GM23338 (cell line): Measurements from ENCODE around the gene SPIRE1. TPM values are rescaled to one million over a fixed set of nuclear protein-coding genes. Genes with fewer than 3 reads are reported as not detected.

ENCODE experiments used
- ATAC-seq: fragments of 200-7000 bp; cut with Tn5 transposase; 3 replicates; pipeline ENCODE4 v1.9.1; 2020
- DNase-seq: peaks from one replicate; pipeline ENCODE4 v3.0.0-alpha.2; 2015; ENCODE audit warnings: low spot score
- H2AFZ ChIP-seq: fragments of 200-600 bp; sonication (generic); 2 replicates; pipeline ENCODE4 v1.8.0; 2016; ENCODE audit warnings: antibody characterized with exemption, mild to moderate bottlenecking, moderate library complexity
- H3F3A ChIP-seq: fragments of 200-600 bp; sonication (generic); replicated peaks from 2 replicates; pipeline ENCODE4 v1.8.0; 2017; ENCODE audit warnings: antibody characterized with exemption, mixed run types, low read depth
- H3K27ac ChIP-seq: fragments of 200-600 bp; sonication (generic); 2 replicates; pipeline ENCODE4 v1.6.1; 2016; ENCODE audit warnings: low read depth
- H3K27me3 ChIP-seq: fragments of 200-600 bp; sonication (generic); 2 replicates; pipeline ENCODE4 v1.8.0; 2016; ENCODE audit warnings: mild to moderate bottlenecking, mixed run types, moderate library complexity; ENCODE audit not compliant: insufficient read depth
- H3K36me3 ChIP-seq: fragments of 200-600 bp; sonication (generic); 2 replicates; pipeline ENCODE4 v1.8.0; 2016; ENCODE audit warnings: mild to moderate bottlenecking; ENCODE audit not compliant: insufficient read depth
- H3K4me1 ChIP-seq: fragments of 200-600 bp; sonication (generic); 2 replicates; pipeline ENCODE4 v1.8.0; 2016; ENCODE audit warnings: mild to moderate bottlenecking, moderate library complexity; ENCODE audit not compliant: insufficient read depth
- H3K4me2 ChIP-seq: fragments of 200-600 bp; sonication (generic); 2 replicates; pipeline ENCODE4 v1.7.1; 2017; ENCODE audit warnings: mixed run types
- H3K4me3 ChIP-seq: fragments of 200-600 bp; sonication (generic); 2 replicates; pipeline ENCODE4 v1.6.1; 2016; ENCODE audit warnings: mixed run types
- H3K79me2 ChIP-seq: fragments of 200-600 bp; sonication (generic); replicated peaks from 2 replicates; pipeline ENCODE4 v1.8.0; 2017; ENCODE audit warnings: mild to moderate bottlenecking; ENCODE audit not compliant: insufficient read depth
- H3K9me2 ChIP-seq: fragments of 200-600 bp; sonication (generic); 2 replicates; pipeline ENCODE4 v1.8.0; 2017; ENCODE audit not compliant: insufficient read depth
- H4K20me1 ChIP-seq: fragments of 200-600 bp; sonication (generic); replicated peaks from 2 replicates; pipeline ENCODE4 v1.8.0; 2017; ENCODE audit warnings: mild to moderate bottlenecking; ENCODE audit not compliant: insufficient read depth
- H3K27ac Mint-ChIP-seq: 2 replicates; pipeline ENCODE4 v1.8.0; 2020; ENCODE audit warnings: inconsistent platforms, mild to moderate bottlenecking, moderate library complexity, mixed read lengths
- H3K27me3 Mint-ChIP-seq: 3 replicates; pipeline ENCODE4 v1.8.0; 2022; ENCODE audit warnings: low read depth, mild to moderate bottlenecking, moderate library complexity, mixed read lengths, inconsistent platforms; ENCODE audit not compliant: insufficient read depth, poor library complexity
- H3K36me3 Mint-ChIP-seq: 3 replicates; pipeline ENCODE4 v1.8.0; 2021; ENCODE audit warnings: low read depth, mild to moderate bottlenecking, inconsistent platforms, moderate library complexity, mixed read lengths
- H3K4me1 Mint-ChIP-seq: 3 replicates; pipeline ENCODE4 v1.8.0; 2020; ENCODE audit warnings: mild to moderate bottlenecking, inconsistent platforms, mixed read lengths
- H3K4me3 Mint-ChIP-seq: 3 replicates; pipeline ENCODE4 v1.8.0; 2021; ENCODE audit warnings: moderate library complexity, mild to moderate bottlenecking, inconsistent platforms, mixed read lengths
- H3K9me3 Mint-ChIP-seq: 3 replicates; pipeline ENCODE4 v1.8.0; 2020; ENCODE audit warnings: moderate library complexity, mild to moderate bottlenecking, inconsistent platforms, mixed read lengths
- CREB1 ChIP-seq: fragments of 250-450 bp; sonication (Bioruptor Pico); IDR thresholded peaks from 2 replicates; pipeline ENCODE4 v1.5.0; 2020; ENCODE audit warnings: low read depth, mild to moderate bottlenecking, moderate library complexity
- EZH2 ChIP-seq: fragments of 200-600 bp; sonication (generic); IDR thresholded peaks from one replicate; pipeline ENCODE4 v1.8.0; 2017; ENCODE audit warnings: antibody characterized with exemption, mild to moderate bottlenecking, low read depth; ENCODE audit not compliant: unreplicated experiment
- EZH2phosphoT487 ChIP-seq: fragments of 200-600 bp; sonication (generic); IDR thresholded peaks from one replicate; pipeline ENCODE4 v1.8.1; 2018; ENCODE audit warnings: antibody characterized with exemption; ENCODE audit not compliant: unreplicated experiment
- JUNB ChIP-seq: IDR thresholded peaks from one replicate; pipeline ENCODE4 v1.6.1; 2016; ENCODE audit warnings: antibody characterized with exemption; ENCODE audit not compliant: unreplicated experiment
- NANOG ChIP-seq: IDR thresholded peaks from 2 replicates; pipeline ENCODE4 v1.6.1; 2016; ENCODE audit warnings: antibody characterized with exemption, borderline replicate concordance
- POLR2AphosphoS5 ChIP-seq: IDR thresholded peaks from 2 replicates; pipeline ENCODE4 v1.6.1; 2016; ENCODE audit warnings: antibody characterized with exemption, low read depth
- STAT1 ChIP-seq: IDR thresholded peaks from one replicate; pipeline ENCODE4 v1.6.1; 2016; ENCODE audit warnings: antibody characterized with exemption; ENCODE audit not compliant: unreplicated experiment
- ZNF114 ChIP-seq: fragments of 250-450 bp; sonication (Bioruptor Pico); IDR thresholded peaks from 2 replicates; pipeline ENCODE4 v1.5.0; 2020; ENCODE audit warnings: mild to moderate bottlenecking, moderate library complexity
- ZNF331 ChIP-seq: fragments of 250-450 bp; sonication (Bioruptor Pico); IDR thresholded peaks from 2 replicates; pipeline ENCODE4 v1.5.0; 2020; ENCODE audit warnings: low read depth, mild to moderate bottlenecking, moderate library complexity
- polyA plus RNA-seq: library from polyadenylated mRNA; unstranded; fragments of >200 nt; fragmentation: Nextera tagmentation; extraction: Ambion mirVana; gene quantifications from 2 replicates; pipeline ENCODE4 v1.2.1, GENCODE V29; 2016
- total RNA-seq: library from RNA; depleted of rRNA; stranded (reverse); fragments of >200 nt; shearing (Covaris generic); gene quantifications from 2 replicates; pipeline ENCODE4 v1.2.3, GENCODE V29; 2014
- TF ChIP-seq, protein P1 (sequence below), 2 experiments: fragments of 200-600 bp in 1 of 2; sonication (generic) in 1 of 2; conservative IDR thresholded peaks; 2 replicates each; pipeline versions ENCODE4 v1.5.1 to v1.6.1; 2016 to 2017; ENCODE audit warnings: antibody characterized with exemption in 2 of 2, low read depth in 2 of 2, mild to moderate bottlenecking in 2 of 2, moderate library complexity in 1 of 2
- TF ChIP-seq, protein P2 (sequence below): fragments of 250-450 bp; sonication (Bioruptor Pico); IDR thresholded peaks from 2 replicates; pipeline ENCODE4 v1.5.0; 2020; ENCODE audit warnings: mild to moderate bottlenecking, moderate library complexity
- TF ChIP-seq, protein P3 (sequence below): IDR thresholded peaks from one replicate; pipeline ENCODE4 v1.6.1; 2018; ENCODE audit warnings: antibody characterized with exemption; ENCODE audit not compliant: unreplicated experiment
- TF ChIP-seq, protein P4 (sequence below): IDR thresholded peaks from 2 replicates; pipeline ENCODE4 v1.6.1; 2016; ENCODE audit warnings: antibody characterized with exemption

Gene SPIRE1
- total and polyA plus RNA-seq, 2 experiments from 2014 or later = 2.9 to 15.5 TPM

DNA sequence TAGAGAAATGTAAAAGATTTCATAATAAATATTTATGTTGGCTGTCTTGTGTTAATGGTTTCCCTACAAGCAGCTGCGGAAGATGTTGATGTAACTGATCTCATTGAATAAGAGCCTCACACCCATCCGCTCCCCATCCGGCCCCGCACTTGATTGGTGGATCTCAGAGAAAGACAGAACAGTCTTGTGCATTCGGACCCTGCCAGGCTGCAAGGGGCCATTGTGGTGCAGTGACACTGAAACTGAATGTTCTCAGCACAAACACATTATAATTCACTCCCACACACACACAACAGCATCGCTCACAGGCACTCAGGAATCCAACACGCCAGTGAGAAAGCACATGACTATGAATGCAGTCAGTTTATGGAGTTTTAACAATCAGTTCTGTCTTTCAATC lies 202.4 kb downstream of the SPIRE1 start:
- H3K4me3 ChIP-seq = no peak overlapping the region
- H3K36me3 ChIP-seq = no peaks in the 10 kb centered on the region
- no peak for TF ChIP-seq CREB1 (CRISPR knock-in tag)
- no peak for TF ChIP-seq ZNF331 (CRISPR knock-in tag)
- no peak for TF ChIP-seq ZNF114 (CRISPR knock-in tag)
- no peak for TF ChIP-seq JUNB
- TF ChIP-seq NANOG = no peak
- no peak for TF ChIP-seq STAT1
- TF ChIP-seq, protein P1, sequence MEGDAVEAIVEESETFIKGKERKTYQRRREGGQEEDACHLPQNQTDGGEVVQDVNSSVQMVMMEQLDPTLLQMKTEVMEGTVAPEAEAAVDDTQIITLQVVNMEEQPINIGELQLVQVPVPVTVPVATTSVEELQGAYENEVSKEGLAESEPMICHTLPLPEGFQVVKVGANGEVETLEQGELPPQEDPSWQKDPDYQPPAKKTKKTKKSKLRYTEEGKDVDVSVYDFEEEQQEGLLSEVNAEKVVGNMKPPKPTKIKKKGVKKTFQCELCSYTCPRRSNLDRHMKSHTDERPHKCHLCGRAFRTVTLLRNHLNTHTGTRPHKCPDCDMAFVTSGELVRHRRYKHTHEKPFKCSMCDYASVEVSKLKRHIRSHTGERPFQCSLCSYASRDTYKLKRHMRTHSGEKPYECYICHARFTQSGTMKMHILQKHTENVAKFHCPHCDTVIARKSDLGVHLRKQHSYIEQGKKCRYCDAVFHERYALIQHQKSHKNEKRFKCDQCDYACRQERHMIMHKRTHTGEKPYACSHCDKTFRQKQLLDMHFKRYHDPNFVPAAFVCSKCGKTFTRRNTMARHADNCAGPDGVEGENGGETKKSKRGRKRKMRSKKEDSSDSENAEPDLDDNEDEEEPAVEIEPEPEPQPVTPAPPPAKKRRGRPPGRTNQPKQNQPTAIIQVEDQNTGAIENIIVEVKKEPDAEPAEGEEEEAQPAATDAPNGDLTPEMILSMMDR (conservative IDR thresholded peaks at IDR 0.05; ENCODE audit: low read depth in 2 of 2) = no peak
- TF ChIP-seq EZH2phosphoT487 = no peak
- TF ChIP-seq POLR2AphosphoS5 = no peak
- TF ChIP-seq, protein P2, sequence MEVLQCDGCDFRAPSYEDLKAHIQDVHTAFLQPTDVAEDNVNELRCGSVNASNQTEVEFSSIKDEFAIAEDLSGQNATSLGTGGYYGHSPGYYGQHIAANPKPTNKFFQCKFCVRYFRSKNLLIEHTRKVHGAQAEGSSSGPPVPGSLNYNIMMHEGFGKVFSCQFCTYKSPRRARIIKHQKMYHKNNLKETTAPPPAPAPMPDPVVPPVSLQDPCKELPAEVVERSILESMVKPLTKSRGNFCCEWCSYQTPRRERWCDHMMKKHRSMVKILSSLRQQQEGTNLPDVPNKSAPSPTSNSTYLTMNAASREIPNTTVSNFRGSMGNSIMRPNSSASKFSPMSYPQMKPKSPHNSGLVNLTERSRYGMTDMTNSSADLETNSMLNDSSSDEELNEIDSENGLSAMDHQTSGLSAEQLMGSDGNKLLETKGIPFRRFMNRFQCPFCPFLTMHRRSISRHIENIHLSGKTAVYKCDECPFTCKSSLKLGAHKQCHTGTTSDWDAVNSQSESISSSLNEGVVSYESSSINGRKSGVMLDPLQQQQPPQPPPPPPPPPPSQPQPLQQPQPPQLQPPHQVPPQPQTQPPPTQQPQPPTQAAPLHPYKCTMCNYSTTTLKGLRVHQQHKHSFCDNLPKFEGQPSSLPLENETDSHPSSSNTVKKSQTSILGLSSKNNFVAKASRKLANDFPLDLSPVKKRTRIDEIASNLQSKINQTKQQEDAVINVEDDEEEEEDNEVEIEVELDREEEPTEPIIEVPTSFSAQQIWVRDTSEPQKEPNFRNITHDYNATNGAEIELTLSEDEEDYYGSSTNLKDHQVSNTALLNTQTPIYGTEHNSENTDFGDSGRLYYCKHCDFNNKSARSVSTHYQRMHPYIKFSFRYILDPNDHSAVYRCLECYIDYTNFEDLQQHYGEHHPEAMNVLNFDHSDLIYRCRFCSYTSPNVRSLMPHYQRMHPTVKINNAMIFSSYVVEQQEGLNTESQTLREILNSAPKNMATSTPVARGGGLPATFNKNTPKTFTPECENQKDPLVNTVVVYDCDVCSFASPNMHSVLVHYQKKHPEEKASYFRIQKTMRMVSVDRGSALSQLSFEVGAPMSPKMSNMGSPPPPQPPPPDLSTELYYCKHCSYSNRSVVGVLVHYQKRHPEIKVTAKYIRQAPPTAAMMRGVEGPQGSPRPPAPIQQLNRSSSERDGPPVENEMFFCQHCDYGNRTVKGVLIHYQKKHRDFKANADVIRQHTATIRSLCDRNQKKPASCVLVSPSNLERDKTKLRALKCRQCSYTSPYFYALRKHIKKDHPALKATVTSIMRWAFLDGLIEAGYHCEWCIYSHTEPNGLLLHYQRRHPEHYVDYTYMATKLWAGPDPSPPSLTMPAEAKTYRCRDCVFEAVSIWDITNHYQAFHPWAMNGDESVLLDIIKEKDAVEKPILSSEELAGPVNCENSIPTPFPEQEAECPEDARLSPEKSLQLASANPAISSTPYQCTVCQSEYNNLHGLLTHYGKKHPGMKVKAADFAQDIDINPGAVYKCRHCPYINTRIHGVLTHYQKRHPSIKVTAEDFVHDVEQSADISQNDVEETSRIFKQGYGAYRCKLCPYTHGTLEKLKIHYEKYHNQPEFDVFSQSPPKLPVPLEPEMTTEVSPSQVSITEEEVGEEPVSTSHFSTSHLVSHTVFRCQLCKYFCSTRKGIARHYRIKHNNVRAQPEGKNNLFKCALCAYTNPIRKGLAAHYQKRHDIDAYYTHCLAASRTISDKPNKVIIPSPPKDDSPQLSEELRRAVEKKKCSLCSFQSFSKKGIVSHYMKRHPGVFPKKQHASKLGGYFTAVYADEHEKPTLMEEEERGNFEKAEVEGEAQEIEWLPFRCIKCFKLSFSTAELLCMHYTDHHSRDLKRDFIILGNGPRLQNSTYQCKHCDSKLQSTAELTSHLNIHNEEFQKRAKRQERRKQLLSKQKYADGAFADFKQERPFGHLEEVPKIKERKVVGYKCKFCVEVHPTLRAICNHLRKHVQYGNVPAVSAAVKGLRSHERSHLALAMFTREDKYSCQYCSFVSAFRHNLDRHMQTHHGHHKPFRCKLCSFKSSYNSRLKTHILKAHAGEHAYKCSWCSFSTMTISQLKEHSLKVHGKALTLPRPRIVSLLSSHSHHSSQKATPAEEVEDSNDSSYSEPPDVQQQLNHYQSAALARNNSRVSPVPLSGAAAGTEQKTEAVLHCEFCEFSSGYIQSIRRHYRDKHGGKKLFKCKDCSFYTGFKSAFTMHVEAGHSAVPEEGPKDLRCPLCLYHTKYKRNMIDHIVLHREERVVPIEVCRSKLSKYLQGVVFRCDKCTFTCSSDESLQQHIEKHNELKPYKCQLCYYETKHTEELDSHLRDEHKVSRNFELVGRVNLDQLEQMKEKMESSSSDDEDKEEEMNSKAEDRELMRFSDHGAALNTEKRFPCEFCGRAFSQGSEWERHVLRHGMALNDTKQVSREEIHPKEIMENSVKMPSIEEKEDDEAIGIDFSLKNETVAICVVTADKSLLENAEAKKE (CRISPR knock-in tag) = no peak
- no peak for TF ChIP-seq EZH2
- TF ChIP-seq, protein P3, sequence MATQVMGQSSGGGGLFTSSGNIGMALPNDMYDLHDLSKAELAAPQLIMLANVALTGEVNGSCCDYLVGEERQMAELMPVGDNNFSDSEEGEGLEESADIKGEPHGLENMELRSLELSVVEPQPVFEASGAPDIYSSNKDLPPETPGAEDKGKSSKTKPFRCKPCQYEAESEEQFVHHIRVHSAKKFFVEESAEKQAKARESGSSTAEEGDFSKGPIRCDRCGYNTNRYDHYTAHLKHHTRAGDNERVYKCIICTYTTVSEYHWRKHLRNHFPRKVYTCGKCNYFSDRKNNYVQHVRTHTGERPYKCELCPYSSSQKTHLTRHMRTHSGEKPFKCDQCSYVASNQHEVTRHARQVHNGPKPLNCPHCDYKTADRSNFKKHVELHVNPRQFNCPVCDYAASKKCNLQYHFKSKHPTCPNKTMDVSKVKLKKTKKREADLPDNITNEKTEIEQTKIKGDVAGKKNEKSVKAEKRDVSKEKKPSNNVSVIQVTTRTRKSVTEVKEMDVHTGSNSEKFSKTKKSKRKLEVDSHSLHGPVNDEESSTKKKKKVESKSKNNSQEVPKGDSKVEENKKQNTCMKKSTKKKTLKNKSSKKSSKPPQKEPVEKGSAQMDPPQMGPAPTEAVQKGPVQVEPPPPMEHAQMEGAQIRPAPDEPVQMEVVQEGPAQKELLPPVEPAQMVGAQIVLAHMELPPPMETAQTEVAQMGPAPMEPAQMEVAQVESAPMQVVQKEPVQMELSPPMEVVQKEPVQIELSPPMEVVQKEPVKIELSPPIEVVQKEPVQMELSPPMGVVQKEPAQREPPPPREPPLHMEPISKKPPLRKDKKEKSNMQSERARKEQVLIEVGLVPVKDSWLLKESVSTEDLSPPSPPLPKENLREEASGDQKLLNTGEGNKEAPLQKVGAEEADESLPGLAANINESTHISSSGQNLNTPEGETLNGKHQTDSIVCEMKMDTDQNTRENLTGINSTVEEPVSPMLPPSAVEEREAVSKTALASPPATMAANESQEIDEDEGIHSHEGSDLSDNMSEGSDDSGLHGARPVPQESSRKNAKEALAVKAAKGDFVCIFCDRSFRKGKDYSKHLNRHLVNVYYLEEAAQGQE = no peak
- TF ChIP-seq, protein P4, sequence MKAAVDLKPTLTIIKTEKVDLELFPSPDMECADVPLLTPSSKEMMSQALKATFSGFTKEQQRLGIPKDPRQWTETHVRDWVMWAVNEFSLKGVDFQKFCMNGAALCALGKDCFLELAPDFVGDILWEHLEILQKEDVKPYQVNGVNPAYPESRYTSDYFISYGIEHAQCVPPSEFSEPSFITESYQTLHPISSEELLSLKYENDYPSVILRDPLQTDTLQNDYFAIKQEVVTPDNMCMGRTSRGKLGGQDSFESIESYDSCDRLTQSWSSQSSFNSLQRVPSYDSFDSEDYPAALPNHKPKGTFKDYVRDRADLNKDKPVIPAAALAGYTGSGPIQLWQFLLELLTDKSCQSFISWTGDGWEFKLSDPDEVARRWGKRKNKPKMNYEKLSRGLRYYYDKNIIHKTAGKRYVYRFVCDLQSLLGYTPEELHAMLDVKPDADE = no peak
- Mint-ChIP-seq H3K4me3 (no peak overlapping the region), H3K27me3 (no peaks in the 10 kb centered on the region), H3K4me1 (peaks cover 3% of the 10 kb centered on the region; the same call in 1 of the 3 replicates), H3K27ac (no peak overlapping the region), H3K9me3 (no peaks in the 10 kb centered on the region), H3K36me3 (peaks cover 2% of the 10 kb centered on the region; the same call in 1 of the 3 replicates)
- no peak for ATAC-seq
- no peak overlapping the region for H3K27ac ChIP-seq
- no peaks in the 10 kb centered on the region for H3F3A ChIP-seq
- H3K9me2 ChIP-seq = no peaks in the 10 kb centered on the region
- no peak overlapping the region for H2AFZ ChIP-seq
- no peaks in the 10 kb centered on the region for H3K27me3 ChIP-seq
- no peaks in the 10 kb centered on the region for H3K79me2 ChIP-seq
- DNase-seq = no peak
- H3K4me1 ChIP-seq = no peaks in the 10 kb centered on the region
- H4K20me1 ChIP-seq = no peaks in the 10 kb centered on the region
- H3K4me2 ChIP-seq = no peak overlapping the region
